HG03571 (cell line): ENCODE measurements around the gene TTLL9.
"Not testable (repeated sequence)": the region's sequence is repeated elsewhere in the genome, so short reads cannot be mapped to it uniquely, and the experiment has no call there.

Experiments used
- ATAC-seq: cut with Tn5 transposase; IDR thresholded peaks from one replicate; pipeline ENCODE4 v1.9.1; 2021; ENCODE audit not compliant: unreplicated experiment

TTLL9 gene

DNA sequence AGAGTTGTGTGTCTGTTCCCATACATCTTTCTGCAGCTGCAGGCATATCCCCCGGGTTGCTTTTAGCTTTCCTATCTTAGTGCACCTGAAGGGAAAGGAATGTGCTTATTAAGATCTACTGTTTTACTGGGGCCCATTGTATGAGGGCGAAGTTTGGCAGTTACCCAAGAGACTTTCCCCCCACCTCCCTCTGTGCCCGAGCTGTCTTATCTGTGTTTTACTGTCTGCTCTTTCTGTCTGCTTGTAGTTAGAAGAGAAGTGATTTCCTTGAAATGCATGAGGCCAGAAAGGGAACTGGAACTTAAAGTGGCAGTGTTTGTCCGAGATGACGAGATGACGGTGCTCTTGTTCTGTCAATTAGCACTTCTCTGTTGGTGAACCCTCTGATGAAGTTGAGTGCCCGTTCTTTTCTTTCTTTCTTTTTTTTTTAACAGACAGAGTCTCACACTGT, 47.6 kb downstream of the TTLL9 start:
- not testable (repeated sequence) for ATAC-seq

DNA sequence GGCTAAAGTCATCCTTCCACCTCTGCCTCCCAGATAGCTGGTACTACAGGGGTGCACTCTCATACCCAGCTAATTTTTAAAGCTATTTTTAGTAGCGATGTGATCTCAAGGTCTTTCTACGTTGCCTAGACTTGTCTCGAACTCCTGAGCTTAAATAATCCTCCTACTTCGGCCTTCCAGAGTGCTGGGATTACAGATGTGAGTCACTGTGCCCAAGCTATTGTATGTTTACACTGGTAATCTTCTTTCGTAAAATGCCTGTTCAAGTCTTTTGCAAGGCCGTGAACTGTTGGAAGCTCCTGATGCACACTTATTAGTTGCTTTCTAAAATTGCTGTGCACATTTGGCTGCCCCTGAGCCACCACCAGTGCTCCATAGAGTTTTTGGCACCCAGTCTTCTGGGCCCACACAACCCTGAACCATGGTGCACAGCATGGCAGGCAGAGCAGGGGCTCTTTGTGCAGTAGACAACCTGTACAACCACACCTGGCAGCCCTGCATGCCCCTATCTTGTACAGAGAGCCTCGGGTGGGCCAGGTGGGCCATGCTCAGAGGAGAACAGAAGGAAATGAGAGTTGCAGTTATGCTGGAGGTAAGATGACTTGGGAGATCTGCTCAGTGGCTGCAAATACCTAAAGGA, 48.2 kb downstream of the TTLL9 start:
- no peak for ATAC-seq

DNA sequence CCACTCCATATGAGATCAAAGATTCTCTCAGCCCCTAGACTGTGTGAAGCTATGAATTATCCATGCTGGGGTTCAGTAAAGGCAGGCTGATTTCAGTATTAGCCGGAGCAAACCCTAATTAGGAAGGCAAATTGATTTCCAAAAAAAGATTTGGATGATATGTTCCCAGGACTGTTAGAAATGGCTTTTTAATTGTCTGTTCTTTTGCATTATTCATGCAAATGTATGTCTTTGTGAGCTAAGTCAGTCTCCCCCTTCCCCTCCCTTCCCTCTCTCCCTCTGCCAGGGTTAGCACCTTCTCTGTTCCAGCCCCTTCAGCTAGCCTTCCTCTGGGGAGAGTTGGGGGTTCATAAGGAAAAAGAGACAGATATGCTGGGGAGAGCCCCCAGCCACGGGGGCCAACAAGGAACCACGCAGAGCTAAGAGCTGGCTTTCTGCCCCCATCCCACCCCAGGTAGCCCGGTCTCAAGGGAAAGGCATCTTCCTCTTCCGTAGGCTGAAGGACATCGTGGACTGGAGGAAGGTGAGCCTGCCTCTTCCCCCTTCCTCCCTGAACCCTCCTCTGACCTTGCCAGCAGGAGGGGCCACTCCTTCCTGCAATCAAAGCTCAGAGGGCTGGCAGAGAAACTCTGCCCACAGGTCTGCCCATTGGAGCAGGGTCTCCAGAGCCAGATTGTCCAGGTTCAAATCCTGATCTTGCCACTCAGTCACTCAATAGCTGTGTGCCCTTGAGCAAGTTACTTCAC, 49.1 kb downstream of the TTLL9 start:
- ATAC-seq, result no peak

DNA sequence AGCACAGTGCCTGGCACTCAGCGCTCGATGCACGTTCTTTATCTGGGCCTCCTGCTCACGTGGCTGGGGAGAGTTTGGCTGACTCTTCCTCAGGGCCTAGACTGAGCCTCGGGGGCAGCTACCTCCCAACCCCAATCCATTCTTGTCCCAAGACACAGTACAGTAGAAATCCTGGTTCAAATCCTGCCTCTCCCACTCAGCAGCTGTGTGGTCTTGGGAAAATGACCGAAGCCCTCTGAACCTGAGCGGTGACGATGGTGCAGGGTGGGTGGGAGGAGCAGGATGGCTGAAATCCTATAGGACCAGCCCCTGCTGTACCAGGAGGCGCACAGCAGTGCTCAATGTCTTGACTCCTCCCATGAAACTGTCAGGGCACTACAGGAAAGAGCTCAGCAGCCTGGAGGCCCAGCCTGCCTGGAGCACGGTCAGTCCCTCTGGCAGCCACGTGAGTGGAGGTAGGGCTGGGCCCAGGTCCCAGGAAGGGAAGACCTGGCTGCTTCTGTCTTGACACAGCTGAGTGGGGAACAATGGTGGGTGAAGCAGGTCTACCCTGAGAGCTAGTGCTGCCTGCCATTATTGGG, 49.9 kb downstream of the TTLL9 start:
- ATAC-seq, result no peak

DNA sequence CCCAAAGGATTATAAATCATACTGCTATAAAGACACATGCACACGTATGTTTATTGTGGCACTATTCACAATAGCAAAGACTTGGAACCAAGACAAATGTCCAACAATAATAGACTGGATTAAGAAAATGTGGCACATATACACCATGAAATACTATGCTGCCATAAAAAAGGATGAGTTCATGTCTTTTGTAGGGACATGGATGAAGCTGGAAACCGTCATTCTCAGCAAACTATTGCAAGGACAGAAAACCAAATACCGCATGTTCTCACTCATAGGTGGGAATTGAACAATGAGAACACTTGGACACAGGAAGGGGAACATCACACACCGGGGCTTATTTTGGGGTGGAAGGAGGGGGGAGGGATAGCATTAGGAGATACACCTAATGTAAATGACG, 51.0 kb downstream of the TTLL9 start:
- not testable (repeated sequence) for ATAC-seq

DNA sequence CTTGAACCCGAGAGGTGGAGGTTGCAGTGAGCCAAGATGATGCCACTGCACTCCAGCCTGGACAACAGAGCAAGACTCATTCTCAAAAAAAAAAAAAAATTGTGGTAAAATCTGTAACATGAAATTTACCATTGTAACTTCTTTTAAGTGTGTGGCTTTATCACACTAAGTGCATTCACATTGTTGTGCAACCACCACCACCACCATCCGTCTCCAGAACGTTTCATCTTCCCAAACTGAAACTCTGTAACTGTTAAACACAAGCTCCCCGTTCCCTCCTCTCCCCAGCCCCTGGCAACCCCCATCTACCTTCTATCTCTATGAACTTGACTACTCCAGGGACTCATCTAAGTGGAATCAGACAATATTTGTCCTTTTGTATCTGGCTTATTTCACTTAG, 51.7 kb downstream of the TTLL9 start:
- no peak for ATAC-seq

DNA sequence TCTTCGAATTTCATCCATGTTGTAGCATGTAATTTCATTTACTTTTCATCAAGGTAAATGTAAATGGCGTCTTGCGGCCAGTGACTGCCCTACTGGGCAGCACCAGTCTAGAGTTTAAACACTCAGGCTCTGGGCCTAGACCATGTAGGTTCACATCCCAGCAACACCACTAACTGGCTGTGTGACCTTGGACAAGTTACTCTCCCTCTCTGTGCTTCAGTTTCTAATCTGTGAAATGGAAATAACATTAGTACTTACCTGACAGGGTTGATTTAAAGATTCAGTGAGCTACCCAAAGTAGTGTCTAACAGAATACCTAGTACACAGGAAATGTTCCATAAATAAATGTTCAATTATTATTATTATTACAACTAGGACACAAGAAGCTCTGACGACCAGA, 52.2 kb downstream of the TTLL9 start:
- no peak for ATAC-seq

DNA sequence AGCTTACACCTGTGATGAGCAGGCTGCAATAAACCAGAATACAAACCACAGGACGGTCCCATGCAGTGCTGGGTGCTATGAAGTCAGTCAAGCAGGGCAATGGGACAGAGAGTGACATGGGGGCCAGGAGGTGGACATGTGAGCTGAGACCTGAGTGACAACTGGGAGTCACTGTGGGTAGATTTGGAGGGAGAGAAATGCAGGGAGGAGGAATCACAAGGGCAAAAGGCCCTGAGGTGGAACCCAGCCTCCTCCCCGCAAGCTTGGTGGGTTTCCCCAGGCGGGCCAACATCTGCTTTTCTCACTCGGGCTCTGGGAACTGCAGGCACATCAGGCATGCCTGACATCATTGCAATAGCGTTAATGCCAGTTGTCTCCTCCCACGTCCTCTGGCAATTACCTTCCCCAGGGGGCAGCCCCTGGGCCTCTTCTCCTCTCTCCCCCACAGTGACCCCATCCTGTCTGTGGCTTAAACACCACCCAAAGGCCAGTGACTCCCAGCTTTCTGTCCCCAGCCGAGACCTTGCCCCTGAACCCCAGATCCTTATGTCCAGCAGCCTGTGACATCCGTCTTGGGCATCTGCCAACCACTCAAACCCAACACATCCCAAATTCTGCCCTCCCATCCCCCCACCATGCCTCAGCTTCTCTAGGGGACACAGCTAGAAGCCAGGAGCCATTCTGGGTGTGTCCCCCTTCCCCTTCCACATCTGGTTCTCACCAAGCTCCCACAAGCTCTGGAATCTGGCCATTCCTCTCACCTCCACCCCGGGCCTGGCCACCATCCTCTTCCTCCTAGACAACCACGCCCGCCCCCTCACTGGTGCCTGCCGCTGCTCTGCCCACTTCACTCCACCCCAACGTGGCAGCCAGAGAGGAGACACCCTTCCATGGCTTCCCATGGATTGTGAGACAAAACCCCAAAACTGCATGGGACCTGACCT, 53.2 kb downstream of the TTLL9 start:
- ATAC-seq, result no peak

DNA sequence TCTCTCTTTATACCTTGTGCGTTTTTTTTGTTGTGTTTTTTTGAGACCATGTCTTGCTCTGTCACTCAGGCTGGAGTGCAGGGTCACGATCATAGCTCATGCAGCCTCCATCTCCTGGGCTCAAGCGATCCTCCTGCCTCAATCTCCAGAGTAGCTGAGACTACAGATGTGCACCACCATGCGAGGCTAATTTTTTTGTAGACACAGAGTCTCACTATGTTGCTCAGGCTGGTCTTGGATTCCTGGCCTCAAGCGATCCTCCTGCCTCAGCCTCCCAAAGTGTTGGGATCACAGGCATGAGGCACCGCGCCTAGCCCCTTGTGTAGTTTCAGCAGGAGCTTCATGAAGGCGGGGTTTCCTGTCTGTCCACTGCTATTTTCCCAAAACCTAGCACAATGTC, 54.1 kb downstream of the TTLL9 start:
- ATAC-seq, result no peak

DNA sequence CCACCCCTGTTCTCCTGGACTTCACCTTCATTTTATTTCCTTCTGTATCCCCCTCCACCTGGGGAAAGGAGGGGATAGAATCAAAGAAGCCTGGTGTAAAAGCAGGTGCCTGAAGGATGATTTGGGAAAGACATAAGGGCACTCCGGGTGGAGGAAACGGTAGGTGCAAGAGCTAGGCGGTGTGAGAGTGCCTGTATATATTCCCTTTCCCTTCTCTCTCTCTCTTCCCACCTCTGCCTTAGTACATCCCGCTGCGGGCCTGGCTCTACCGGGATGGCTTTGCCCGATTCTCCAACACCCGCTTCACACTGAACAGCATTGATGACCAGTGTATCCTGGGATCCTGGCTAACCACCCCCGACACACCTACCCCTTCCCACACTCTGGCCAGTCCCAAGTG, 55.2 kb downstream of the TTLL9 start:
- ATAC-seq, result no peak

DNA sequence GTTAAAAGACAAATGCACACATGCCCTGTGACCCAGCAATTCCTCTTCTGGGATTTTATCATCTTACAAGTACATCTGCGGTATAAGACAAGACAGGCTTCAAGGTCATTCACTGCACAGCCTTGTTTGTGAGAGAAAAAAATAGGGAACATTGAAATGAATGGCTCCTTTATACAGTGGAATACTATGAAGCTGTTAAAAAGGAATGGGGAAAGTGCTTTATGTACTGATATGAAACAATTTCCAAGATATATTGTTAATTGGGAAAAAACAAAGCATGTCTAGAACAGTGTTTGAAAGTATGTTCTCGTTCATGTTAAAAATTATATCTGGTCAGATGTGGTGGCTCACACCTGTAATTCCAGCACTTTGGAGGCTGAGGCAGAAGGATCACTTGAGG, 56.1 kb downstream of the TTLL9 start:
- no peak for ATAC-seq

DNA sequence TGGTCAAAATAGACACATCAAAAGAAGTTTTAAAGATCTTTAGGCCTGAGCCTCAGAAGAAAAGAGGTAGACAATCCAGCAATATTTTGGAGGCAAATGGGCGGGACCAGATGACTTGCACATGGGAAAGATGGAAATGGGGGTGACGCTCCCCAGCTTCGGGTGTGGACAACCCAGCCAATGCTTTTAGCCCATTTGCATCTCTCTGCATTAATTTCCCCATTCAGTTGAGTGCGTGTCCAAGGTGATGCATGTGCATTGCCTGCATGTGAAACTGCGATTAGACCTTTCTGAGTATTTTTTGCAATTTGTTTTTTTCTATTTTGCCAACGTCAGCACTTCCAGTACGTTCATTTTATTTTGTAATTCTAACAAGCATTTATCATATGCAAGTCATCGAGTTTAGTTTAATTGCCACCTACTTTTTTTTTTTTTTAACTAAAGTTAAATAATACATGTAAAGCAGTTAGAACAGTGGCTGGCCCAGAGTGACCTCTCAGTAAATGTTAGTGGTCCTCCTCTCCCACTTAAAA, 57.3 kb downstream of the TTLL9 start:
- ATAC-seq, result no peak

DNA sequence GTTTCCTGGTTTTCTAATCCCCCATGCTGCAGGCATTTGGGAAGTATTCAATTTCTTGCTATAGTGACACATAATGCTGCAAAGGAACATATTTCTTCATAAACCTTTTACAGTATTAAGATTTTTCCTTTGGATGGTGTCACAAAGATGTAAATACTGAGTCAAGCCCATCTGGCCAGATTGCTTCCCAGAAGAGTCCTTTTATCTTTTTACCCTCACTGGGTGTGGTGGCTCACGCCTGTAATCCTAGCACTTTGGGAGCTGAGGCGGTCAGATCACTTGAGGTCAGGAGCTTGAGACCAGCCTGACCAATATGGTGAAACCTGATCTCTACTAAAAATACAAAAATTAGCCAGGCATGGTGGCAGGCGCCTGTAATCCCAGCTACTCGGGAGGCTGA, 59.2 kb downstream of the TTLL9 start:
- ATAC-seq, result not testable (repeated sequence)

DNA sequence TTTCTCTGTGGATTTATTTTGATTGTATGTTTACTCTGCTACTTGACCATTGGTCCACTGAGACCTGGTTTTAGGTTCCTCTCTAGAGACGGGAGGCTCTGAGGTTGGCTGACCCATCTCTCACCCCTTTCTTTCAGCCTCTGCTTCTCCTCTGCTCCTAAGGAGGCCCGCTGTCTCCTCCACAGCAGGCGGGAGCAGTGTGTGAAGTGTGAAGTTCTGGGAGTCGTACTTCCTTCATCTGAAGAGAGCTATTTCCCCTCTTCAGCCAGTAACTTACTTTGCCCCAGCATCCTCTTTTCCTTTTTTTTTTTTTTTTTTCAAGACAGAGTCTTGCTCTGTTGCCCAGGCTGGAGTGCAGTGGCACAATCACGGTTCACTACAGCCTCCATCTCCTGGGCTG, 60.3 kb downstream of the TTLL9 start:
- no peak for ATAC-seq

DNA sequence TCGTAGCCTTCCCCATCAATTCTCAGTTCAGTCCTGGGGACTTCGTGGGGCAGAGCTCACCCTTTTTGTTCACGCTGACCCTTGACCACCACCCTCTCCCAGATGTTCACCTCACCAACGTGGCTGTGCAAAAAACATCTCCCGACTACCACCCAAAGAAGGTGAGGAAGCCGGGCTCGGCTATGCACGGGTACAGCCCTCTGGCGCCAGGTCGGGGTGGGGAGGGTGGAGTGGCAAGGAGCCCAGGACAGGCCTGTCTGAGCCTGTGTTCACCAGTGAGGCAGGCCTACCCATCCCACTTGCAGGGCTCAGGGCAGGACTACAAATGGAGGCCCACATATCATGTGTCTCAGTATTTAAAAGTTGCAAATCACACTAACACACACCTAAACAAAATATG, 63.3 kb downstream of the TTLL9 start:
- ATAC-seq, result no peak

DNA sequence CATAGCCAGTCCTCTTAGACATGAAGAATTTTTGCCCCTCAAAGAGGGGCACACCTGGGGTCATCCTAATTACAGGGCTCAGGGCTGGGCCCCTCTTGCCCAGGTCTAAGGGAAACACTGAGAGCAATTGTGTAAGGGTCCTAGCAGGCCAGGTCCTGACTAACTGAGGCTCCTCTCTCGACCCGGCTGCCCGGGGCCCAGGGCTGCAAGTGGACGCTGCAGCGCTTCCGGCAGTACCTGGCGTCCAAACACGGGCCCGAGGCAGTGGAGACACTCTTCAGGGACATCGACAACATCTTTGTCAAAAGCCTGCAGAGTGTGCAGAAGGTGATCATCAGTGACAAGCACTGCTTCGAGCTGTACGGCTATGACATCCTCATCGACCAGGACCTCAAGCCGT, 64.1 kb downstream of the TTLL9 start:
- no peak for ATAC-seq

DNA sequence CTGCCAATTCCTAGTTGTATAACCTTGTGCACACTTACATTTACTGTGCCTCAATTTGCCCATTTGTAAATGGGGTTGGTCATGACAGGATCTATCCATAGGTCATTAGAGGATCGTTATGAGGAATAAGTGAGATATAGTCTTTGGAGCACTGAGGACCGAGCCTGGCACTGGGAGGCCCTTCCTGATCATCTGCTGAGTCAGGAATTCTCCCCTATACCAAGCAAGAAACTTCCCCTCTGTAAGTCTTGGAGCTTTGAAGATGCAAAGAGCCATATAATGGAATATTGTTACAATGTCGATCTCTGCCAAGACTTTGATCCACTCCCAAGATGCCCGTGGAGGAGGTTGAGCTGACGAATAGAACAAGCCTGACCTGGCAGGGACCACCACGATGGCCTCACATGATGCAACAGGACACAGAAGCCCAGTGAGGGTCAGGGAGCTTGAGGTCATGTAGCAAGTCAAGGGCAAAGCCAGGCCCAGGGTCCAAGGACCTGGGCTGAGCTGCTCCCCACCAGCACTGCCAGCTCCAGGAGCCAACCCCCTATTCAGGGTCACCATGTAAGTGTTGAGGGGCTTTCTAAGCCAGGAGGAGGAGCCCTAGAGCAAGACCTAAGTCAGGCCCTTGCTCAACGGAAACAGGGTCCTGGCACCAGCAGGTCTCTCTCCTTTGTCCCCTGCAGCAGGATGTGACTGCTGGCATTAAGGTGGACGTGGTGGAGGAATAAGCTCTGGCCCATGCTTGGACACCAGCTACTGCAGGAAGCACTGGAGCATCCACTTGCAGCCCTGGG, 64.7 kb downstream of the TTLL9 start:
- no peak for ATAC-seq

DNA sequence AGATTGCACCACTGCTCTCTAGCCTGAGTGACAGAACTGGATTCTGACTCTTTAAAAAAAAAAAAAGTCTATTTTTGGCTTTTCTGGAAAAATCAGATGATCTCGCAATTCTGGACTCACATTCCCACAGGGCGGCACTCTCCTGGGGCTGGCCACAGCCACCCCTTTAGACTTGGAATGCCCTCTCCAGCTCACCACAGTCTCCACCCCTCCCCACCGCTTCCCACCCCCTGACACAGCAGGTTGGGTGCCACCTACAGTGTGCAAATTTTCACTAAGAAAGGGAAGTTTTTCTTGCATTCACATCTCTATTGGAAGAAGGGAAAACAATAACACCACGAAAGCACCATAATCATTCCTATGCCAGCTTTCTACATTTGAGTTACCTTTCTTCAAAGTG, 66.0 kb downstream of the TTLL9 start:
- ATAC-seq, result no peak

DNA sequence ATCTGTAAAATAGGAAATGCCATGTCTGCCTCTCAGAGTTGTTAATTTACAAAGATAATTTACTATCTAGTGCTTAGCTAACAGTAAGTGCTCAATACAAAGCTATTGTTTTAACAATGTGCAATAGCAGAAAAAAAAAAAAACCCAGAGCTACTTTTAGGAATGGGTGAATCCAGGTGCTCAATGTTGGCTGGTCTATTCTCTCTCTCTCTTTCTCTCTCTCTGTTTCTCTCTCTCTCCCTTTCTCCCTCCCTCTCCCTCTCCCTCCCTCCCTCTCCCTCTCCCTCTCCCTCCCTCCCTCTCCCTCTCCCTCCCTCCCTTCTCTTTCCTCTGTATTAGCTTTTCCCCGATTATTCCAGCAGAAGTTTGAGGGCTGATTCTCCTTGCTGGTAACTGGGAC, 67.4 kb downstream of the TTLL9 start:
- ATAC-seq, result no peak

DNA sequence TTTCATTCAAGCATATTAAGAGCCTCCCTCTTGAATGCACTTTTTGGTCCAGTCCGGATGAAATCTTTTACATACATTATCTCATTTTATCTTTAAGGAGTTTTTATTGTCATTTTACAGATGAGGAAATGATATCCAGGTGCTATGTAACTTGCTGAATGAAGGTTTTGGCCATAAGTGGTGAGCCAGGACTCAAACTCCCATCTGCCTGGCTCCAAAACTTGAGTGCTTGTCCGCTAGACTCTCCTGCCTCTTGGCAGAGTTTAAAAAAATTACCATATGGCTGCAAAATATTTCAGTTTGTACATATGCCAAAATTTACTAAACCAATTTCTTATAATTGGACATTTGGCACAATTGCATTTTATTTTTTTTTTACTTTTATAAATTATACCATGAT, 69.2 kb downstream of the TTLL9 start:
- no peak for ATAC-seq
